IMR-90 (cell line): ENCODE measurements around the gene SAMD11. TPM values are rescaled to one million over a fixed set of nuclear protein-coding genes. Genes with fewer than 3 reads are reported as not detected.

Experiments
- ATAC-seq: fragments of 200-7000 bp; cut with Tn5 transposase; 2 replicates; pipeline ENCODE4 v1.9.1; 2020; ENCODE audit warnings: low read depth, mild to moderate bottlenecking, moderate library complexity
- BruUV-seq: library from RNA; stranded (reverse); fragments of 400-500 nt; replicated peaks from 2 replicates; lab custom pipeline; 2021; lab: Mats Ljungman, UMichigan
- CTCF ChIA-PET: fragments of 300-600 bp; formaldehyde crosslinking; extraction: SDS; loops from one replicate; lab custom pipeline; 2021; ENCODE audit warnings: antibody characterized with exemption; lab: Yijun Ruan, JAX
- POLR2A ChIA-PET: fragments of 300-600 bp; sonication (Branson Sonifier 250); formaldehyde crosslinking; loops from one replicate; lab custom pipeline; 2022; ENCODE audit warnings: antibody characterized with exemption; ENCODE audit not compliant: unreplicated experiment; lab: Charles Lee
- DNase-seq: peaks from one replicate; pipeline ENCODE4 v3.0.0; 2013
- H2AFZ ChIP-seq: replicated peaks from 2 replicates; pipeline ENCODE3; 2013; ENCODE audit warnings: low read length, mild to moderate bottlenecking; ENCODE audit not compliant: poor library complexity
- H2AK5ac ChIP-seq: 2 replicates; pipeline ENCODE4 v1.6.1; 2013; ENCODE audit warnings: low read depth, low read length, inconsistent platforms
- H2AK9ac ChIP-seq: replicated peaks from 2 replicates; pipeline ENCODE3; 2013; ENCODE audit warnings: mild to moderate bottlenecking, low read depth, low read length, moderate library complexity; ENCODE audit not compliant: poor library complexity
- H2BK120ac ChIP-seq: 2 replicates; pipeline ENCODE4 v1.6.1; 2013; ENCODE audit warnings: low read depth, low read length, inconsistent platforms
- H2BK15ac ChIP-seq: 3 replicates; pipeline ENCODE4 v1.6.1; 2013; ENCODE audit warnings: low read depth, low read length, inconsistent platforms
- H2BK20ac ChIP-seq: 2 replicates; pipeline ENCODE4 v1.6.1; 2013; ENCODE audit warnings: low read depth, mild to moderate bottlenecking, inconsistent platforms, low read length, moderate library complexity
- H2BK5ac ChIP-seq: 2 replicates; pipeline ENCODE4 v1.6.1; 2013; ENCODE audit warnings: mild to moderate bottlenecking, low read depth, low read length, inconsistent platforms; ENCODE audit not compliant: poor library complexity, severe bottlenecking
- H3K14ac ChIP-seq: replicated peaks from 2 replicates; pipeline ENCODE4 v1.6.1; 2013; ENCODE audit warnings: low read depth, low read length, inconsistent platforms
- H3K18ac ChIP-seq: 2 replicates; pipeline ENCODE4 v1.6.1; 2013; ENCODE audit warnings: low read depth, low read length, control low read depth
- H3K23ac ChIP-seq: 2 replicates; pipeline ENCODE4 v1.6.1; 2013; ENCODE audit warnings: low read depth, low read length, inconsistent platforms
- H3K27ac ChIP-seq: 2 replicates; pipeline ENCODE4 v1.5.1; 2013; ENCODE audit warnings: mild to moderate bottlenecking, control low read depth, low read length; ENCODE audit not compliant: insufficient read depth
- H3K27me3 ChIP-seq: 2 replicates; pipeline ENCODE4 v1.6.1; 2013; ENCODE audit warnings: low read length; ENCODE audit not compliant: control insufficient read depth, insufficient read depth
- H3K36me3 ChIP-seq: 2 replicates; pipeline ENCODE4 v1.6.1; 2013; ENCODE audit warnings: low read length, mixed read lengths; ENCODE audit not compliant: control insufficient read depth, insufficient read depth
- H3K4ac ChIP-seq: 2 replicates; pipeline ENCODE4 v1.6.1; 2013; ENCODE audit warnings: low read depth, low read length, inconsistent platforms
- H3K4me1 ChIP-seq: 2 replicates; pipeline ENCODE4 v1.6.1; 2013; ENCODE audit warnings: low read length, mixed read lengths; ENCODE audit not compliant: control insufficient read depth, insufficient read depth
- H3K4me2 ChIP-seq: 2 replicates; pipeline ENCODE4 v1.6.1; 2013; ENCODE audit warnings: low read depth, mild to moderate bottlenecking, control low read depth, low read length, moderate library complexity
- H3K4me3 ChIP-seq: 2 replicates; pipeline ENCODE4 v1.5.1; 2013; ENCODE audit warnings: low read depth, mild to moderate bottlenecking, control low read depth, low read length, moderate library complexity; ENCODE audit not compliant: insufficient read depth
- H3K56ac ChIP-seq: 2 replicates; pipeline ENCODE4 v1.6.1; 2013; ENCODE audit warnings: low read length, inconsistent platforms; ENCODE audit not compliant: insufficient read depth; ENCODE audit errors: extremely low read depth
- H3K79me1 ChIP-seq, 2 experiments: 2 replicates each; pipeline ENCODE4 v1.6.1; 2013; ENCODE audit warnings: low read length in 2 of 2, inconsistent platforms in 1 of 2, low read depth in 1 of 2
- H3K9ac ChIP-seq: 2 replicates; pipeline ENCODE4 v1.6.1; 2013; ENCODE audit warnings: low read depth, low read length, control low read depth
- H3K9me1 ChIP-seq: 2 replicates; pipeline ENCODE4 v1.6.1; 2013; ENCODE audit warnings: low read length, inconsistent platforms; ENCODE audit not compliant: insufficient read depth
- H3K9me3 ChIP-seq: 2 replicates; pipeline ENCODE4 v1.6.1; 2013; ENCODE audit warnings: low read length; ENCODE audit not compliant: control insufficient read depth, insufficient read depth
- H4K20me1 ChIP-seq: 2 replicates; pipeline ENCODE4 v1.6.1; 2013; ENCODE audit warnings: low read length, inconsistent platforms; ENCODE audit not compliant: insufficient read depth
- H4K5ac ChIP-seq: 2 replicates; pipeline ENCODE4 v1.6.1; 2013; ENCODE audit warnings: mild to moderate bottlenecking, low read depth, low read length, control low read depth
- H4K8ac ChIP-seq, 2 experiments: 2 replicates each; pipeline ENCODE4 v1.6.1; 2013; ENCODE audit warnings: low read depth in 2 of 2, low read length in 2 of 2, control low read depth in 1 of 2, inconsistent platforms in 1 of 2
- H4K91ac ChIP-seq: 2 replicates; pipeline ENCODE4 v1.6.1; 2013; ENCODE audit warnings: low read depth, low read length, inconsistent platforms; ENCODE audit not compliant: insufficient read depth
- FOS ChIP-seq: fragments of 150-350 bp; IDR thresholded peaks from 2 replicates; pipeline ENCODE4 v1.6.1; 2016; ENCODE audit warnings: low read depth, low read length
- MAZ ChIP-seq: IDR thresholded peaks from 2 replicates; pipeline ENCODE4 v1.6.1; 2012; ENCODE audit warnings: low read depth, mild to moderate bottlenecking, low read length, improper control_type of control experiment, moderate library complexity, borderline replicate concordance
- NFE2L2 ChIP-seq: fragments of 150-350 bp; IDR thresholded peaks from 2 replicates; pipeline ENCODE4 v1.6.1; 2016; ENCODE audit warnings: low read depth, mild to moderate bottlenecking, low read length
- RAD21 ChIP-seq: IDR thresholded peaks from 2 replicates; pipeline ENCODE4 v1.6.1; 2012; ENCODE audit warnings: low read length, improper control_type of control experiment
- RCOR1 ChIP-seq: IDR thresholded peaks from 2 replicates; pipeline ENCODE4 v1.6.1; 2012; ENCODE audit warnings: mild to moderate bottlenecking, low read length, improper control_type of control experiment; ENCODE audit not compliant: insufficient replicate concordance
- RFX5 ChIP-seq: IDR thresholded peaks from 2 replicates; pipeline ENCODE4 v1.8.0; 2012; ENCODE audit warnings: low read depth, mild to moderate bottlenecking, low read length, moderate library complexity
- WGBS, 2 experiments: methylation state at CpG; one replicate each; pipeline versions ENCODE4 v1.1.5 to v1.1.7; 2013; ENCODE audit warnings: missing lambda C conversion rate in 2 of 2; ENCODE audit not compliant: insufficient read length in 1 of 2; ENCODE audit errors: extremely low coverage in 2 of 2; 5-methylcytosine and 5-hydroxymethylcytosine counted together
- dilution Hi-C: fragments of 300-500 bp; cut with HindIII; formaldehyde crosslinking; loops from one replicate; pipeline ENCODE4 v1.14.3; 2018; ENCODE audit warnings: low sequenced_read_pairs; ENCODE audit not compliant: unreplicated experiment
- in situ Hi-C: fragments of 300-500 bp; cut with MboI; formaldehyde crosslinking; loops from 3 replicates; pipeline ENCODE4 v1.14.3; 2019; ENCODE audit warnings: low sequenced_read_pairs, inconsistent platforms, mixed read lengths
- intact Hi-C: fragments of 100-400 bp; cut with micrococcal nuclease; formaldehyde crosslinking; loops from 2 replicates; pipeline ENCODE4 v1.10.0; 2022
- polyA plus RNA-seq, 3 experiments: library from polyadenylated mRNA; depleted of rRNA; stranded (reverse); fragments of >200 nt; gene quantifications; 2 replicates each; pipeline ENCODE4 v1.2.3, GENCODE V29; 2012; ENCODE audit warnings: low replicate concordance in 1 of 3
- total RNA-seq: library from RNA; depleted of rRNA; stranded (reverse); fragments of >200 nt; gene quantifications from 2 replicates; pipeline ENCODE4 v1.2.3, GENCODE V29; 2012

SAMD11 gene
- total and polyA plus RNA-seq, 2 of the 4 experiments (the other 2 are of a cell fraction), result 5.9 to 22.9 TPM

DNA sequence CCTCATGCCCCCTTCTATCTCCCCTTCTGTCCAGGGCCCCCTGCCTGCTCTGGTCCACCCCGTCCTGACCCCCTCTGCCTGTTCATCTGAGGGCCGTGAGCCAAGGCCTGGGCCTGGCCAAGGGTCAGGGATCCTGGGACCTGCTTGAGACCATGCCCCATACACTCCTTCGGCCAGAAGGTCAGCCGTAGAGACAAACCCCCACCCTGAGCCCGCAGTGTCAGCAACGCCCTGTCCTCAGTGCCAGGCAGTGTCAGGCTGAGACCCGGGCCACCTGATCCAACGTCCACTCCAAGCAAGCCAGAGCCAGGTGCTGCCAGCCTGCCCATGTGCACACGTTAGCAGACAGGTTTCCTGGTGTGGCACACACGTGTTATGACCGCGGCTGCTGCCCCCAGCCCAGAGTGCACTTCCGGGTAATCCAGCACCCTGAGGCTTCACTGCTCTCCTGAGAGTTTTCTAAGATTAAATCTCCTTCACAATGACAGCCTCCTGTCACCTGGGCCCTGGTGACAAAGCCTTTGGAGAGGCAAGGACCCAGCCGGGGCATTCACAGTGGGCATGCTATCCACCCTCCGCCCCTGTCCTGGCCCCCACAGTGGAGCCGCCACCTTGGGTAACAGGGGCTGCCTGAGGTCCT is 10.1 kb upstream of the SAMD11 start:
- H4K91ac ChIP-seq, result no peak overlapping the region
- CTCF ChIA-PET, result no interaction called here

More for the DNA sequence above, 10.1 kb upstream of the SAMD11 start:
- no peaks in the 10 kb centered on the region for H3K9me1 ChIP-seq
- no peak overlapping the region for H3K4me3 ChIP-seq
- no peaks in the 10 kb centered on the region for H3K36me3 ChIP-seq
- POLR2A ChIA-PET, result no interaction called here
- H2AK5ac ChIP-seq, result no peak overlapping the region
- dilution Hi-C loops (no loop called here), in situ Hi-C loops (loop anchor here (5.0 kb wide), 1 partner anchor 44 kb away; the partner anchor contains the start of gene NOC2L), intact Hi-C loops (no loop called here)
- H3K18ac ChIP-seq, result no peak overlapping the region
- H3K14ac ChIP-seq, result no peak overlapping the region
- no peak for DNase-seq
- no peaks in the 10 kb centered on the region for H3K9me3 ChIP-seq
- H3K56ac ChIP-seq, result no peak overlapping the region
- no peak overlapping the region for H3K9ac ChIP-seq
- 85% methylated on average over 12 of the region's 16 CpGs; no CpG with 5 or more reads in 1 of the 2 experiments for WGBS, 2 experiments
- no peaks in the 10 kb centered on the region; the same call in 1 of the 2 replicates for H3K27me3 ChIP-seq
- no peak overlapping the region for H2BK15ac ChIP-seq
- no peaks in the 10 kb centered on the region; the same call in 1 of the 2 replicates for H4K20me1 ChIP-seq
- H3K4me1 ChIP-seq, result peaks cover 22% of the 10 kb centered on the region
- no peak overlapping the region for H2AFZ ChIP-seq
- H4K8ac ChIP-seq, result no peak overlapping the region
- H3K4me2 ChIP-seq, result no peak overlapping the region
- H3K4ac ChIP-seq, result no peak overlapping the region
- no peak overlapping the region for H2BK5ac ChIP-seq
- H2BK120ac ChIP-seq, result no peak overlapping the region
- no peaks in the 10 kb centered on the region for H3K79me1 ChIP-seq
- H2AK9ac ChIP-seq, result no peak overlapping the region
- H3K27ac ChIP-seq, result no peak overlapping the region
- H3K23ac ChIP-seq, result no peak overlapping the region
- no TSS peak for BruUV-seq
- ATAC-seq, result no peak
- no peak overlapping the region for H2BK20ac ChIP-seq
- H4K5ac ChIP-seq, result no peak overlapping the region
- TF ChIP-seq RCOR1 (no peak), MAZ (no peak), RFX5 (no peak), FOS (no peak), NFE2L2 (no peak), RAD21 (no peak)
